Left lobe of liver (tissue), 2 donors: ENCODE data around the gene PICK1. TPM values are rescaled to one million over a fixed set of nuclear protein-coding genes. Genes with fewer than 3 reads are reported as not detected.
"Not testable (repeated sequence)": the region's sequence is repeated elsewhere in the genome, so short reads cannot be mapped to it uniquely, and the experiment has no call there.

Source experiments
- ATAC-seq: fragments of 200-7000 bp; cut with Tn5 transposase; one replicate; pipeline ENCODE4 v1.9.1; 2020; ENCODE audit warnings: mild to moderate bottlenecking, moderate library complexity
- DNase-seq: peaks from one replicate; pipeline ENCODE4 v3.0.0-alpha.2; 2020; ENCODE audit warnings: low spot score
- total RNA-seq: library from RNA; stranded (reverse); gene quantifications from one replicate; pipeline ENCODE4 v1.2.1, GENCODE V29; 2021
- donor health status: DM: no; HTN: no; CAD: no; lungs with moderate emphysema.
- donor health status: DM: no; HTN: yes; CAD: no.

PICK1 gene
- total RNA-seq, 1 donor from 2014 or later, result 16.8 TPM

DNA sequence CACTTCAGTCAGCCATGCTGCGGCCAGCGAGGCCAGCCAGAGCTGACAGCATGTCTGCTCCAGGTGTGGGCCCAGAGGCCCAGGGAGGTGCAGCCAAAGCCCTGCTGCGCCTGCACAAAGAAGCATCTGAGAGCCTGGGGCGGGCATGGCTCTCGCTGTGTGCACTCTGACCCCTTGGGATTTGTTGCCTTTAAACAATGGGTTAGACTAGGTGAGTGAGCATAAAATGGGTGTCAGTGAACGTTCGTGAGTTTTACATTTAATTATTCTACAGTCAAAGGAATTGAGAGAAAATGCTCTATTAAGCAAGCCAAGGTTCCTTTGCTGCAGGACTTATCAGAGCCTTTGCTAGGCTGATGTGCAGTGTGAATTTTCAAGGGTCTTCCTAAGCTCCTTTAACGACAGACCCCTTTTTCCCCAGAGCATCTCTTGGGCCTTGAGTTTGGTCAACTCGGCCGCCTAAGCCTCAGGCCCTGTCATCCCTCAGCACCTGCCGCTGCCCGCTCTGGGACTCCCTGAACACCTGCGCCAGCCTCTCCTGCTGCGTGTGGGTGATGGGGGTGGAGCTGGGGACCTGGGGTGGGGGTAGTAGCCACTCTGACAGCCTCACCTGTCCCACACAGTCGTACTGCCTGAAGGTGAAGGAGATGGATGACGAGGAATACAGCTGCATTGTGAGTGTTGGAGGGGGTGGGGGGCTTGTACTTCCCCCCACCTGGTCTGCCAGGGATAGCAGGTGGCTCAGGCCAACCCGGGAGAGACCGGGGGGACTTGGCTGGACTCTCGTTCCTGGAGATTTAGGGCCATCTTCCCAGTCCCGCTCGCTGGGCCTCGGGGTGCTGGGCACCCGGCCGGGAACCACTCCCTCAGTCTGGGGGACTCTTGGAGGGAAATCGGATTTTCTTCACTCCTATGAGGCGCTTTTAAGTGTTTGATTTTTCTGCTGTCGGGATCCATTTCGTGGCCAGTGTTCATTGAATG lies 16.2 kb downstream of the PICK1 start:
- ATAC-seq, result no peak
- no peak for DNase-seq

DNA sequence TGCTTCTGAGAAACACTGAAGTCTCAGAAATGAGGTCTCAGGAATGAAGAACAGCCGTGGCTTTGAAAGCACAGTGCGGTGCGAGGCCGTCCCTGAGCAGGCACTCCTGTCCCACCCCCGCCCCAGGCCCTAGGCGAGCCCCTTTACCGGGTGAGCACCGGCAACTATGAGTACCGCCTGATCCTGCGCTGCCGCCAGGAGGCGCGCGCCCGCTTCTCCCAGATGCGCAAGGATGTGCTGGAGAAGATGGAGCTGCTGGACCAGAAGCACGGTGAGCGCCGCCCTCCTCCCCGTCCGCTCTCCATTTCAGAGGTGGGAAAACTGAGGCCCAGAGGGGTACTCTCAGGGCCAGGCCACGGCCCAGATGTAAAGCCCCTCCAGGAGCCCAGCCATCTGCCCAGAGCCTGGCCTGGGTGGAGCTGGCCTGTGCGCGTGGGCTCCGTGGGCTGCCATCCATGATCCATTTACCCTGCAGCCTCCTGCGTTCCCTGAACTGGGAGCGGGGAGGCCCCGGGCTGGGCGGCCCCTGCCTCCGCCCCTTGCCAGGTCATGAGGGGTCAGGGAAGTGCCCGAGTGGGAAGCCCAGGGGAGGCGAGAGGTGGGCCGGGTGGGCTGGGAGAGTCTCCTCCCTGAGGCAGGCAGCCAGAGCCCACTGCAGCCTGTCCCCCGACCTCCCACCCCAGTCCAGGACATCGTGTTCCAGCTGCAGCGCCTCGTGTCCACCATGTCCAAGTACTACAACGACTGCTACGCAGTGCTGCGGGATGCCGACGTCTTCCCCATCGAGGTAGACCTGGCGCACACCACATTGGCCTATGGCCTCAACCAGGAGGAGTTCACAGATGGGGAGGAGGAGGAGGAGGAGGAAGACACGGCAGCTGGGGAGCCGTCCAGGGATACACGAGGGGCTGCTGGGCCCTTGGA lies 17.2 kb downstream of the PICK1 start:
- ATAC-seq (no peak), DNase-seq (no peak)

DNA sequence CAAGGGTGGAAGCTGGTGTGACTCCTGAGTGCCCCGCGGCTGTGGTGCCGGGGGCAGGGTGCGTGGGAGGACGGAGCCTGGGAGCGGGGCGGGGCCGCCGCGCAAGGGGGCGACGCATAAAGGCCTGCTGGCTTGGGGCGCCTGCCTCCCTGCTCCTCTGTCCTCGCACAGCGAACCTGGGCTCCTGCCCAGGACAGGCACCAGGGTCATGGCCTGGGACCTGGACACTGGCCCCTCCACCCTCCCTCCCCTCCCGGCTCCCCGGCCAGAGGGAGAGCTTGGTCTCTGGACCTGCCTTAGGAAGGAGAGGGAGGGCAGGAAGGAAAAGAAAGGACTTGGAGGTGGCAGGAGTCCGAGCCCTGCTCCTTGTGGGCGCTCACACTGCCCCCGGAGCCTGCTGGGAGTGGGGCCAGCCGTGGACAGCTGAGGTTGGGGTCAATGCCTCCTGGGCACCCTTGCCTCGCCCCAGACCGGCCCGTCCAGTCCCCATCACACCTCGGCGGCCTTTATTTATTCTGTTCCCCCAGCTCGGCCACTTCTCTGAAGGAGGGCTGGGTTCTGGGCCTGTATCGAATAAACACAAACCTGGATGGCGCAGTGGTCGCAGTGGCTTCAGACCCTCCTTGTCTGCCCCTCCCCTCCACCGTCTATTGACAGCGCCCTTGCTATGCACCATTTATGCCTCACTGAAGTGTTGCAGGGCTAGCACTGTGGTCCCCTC lies 18.1 kb downstream of the PICK1 start:
- ATAC-seq, result peak; percentile 95

DNA sequence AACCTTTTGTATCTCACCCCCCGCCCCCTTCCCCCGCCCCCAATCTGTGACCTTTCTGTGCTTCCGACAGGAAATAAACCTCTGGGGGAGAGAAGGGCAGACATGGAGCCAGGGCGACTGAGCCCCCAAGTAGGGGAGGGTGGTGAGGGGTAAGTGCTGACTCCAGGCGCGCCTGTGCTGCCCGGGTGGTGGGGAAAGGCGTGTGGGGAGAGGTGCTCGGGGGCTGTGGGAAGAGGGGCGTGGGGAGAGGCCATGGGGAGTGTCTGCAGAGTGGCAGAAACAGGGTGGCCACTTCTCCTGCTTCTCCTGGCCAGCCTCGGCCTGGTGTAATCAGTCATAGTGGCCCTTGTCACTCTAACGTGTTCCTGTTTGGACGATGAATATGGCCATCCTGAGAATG lies 18.8 kb downstream of the PICK1 start:
- DNase-seq, result no peak
- no peak for ATAC-seq

More for the DNA sequence above, 18.1 kb downstream of the PICK1 start:
- DNase-seq, result peak; percentile 80

DNA sequence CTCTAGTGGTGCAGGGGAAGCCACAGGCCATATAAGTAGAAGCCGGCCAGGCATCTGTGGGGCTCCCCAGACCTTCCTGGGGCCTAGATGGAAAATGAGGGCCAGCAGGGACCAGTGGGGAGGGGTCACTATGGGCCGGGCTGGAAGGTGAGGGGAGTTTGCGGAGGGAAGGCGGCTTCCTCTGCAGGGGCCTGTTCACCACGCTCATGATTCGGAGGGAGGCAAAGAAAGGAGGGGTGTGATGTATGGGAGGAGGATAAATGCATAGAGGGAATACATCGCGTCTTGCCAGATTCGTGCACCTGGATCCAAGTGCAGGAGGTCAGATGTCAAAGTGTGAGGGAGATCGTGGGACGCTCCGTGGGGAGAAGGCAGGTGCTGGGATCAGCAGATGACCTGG lies 19.9 kb downstream of the PICK1 start:
- DNase-seq (no peak), ATAC-seq (no peak)

DNA sequence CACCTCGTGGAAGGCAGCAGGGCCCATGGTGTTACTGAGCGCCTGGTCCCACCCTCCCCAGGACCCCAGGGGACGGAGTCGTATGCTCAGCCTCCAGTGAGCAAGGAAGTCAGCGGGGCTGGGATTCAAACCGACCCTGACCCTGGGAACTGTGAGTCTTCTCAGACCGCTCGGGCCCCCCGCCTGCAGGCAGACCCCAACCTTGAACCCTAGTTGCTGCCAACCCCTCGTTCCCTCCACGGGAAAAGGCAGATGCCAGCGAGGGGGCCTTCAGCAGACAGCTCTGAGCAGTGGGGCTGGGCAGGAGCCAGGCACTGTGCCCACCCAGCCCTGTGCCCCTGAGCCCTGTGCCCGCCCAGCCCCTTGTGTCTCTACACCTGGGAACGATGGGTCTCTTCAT lies 20.4 kb downstream of the PICK1 start:
- DNase-seq (no peak), ATAC-seq (no peak)

DNA sequence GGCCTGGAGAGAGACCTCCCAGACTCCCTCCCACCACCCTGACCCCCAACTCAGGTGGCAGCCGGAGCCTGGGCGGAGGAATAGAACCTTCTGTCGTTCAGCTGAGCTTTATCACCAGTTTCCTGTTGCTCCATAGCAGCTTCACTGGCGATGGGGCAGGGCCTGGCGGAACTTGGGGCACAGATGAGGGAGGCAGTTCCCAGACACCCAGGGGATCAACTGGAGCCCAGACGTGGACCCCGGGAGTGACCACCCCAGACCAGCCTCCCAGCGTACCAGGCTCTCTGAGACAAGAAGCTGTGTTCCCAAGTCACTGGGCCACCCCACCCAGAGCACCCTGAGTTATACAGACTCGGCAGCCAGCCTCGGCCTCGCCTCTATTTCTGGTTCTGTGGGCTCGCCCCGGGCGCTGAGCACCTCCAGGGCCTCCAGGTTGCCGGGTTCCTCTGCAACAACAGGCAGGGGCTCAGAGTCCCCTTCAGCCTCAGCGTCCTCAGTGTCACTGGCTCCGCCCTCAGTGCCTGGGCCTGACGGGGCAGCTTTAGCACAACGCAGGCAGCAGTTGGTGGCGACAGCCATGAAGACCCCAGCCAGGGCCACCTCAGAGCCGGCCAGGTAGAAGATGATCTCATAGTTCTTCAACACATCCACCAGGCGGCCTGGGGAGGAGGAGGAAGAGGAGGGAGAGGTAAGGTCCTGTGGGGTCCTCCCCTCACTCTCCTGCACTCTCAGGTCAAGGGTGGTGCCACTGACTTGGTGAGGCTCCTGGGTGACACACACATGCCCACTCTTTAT lies 21.0 kb downstream of the PICK1 start:
- ATAC-seq (no peak), DNase-seq (no peak)

DNA sequence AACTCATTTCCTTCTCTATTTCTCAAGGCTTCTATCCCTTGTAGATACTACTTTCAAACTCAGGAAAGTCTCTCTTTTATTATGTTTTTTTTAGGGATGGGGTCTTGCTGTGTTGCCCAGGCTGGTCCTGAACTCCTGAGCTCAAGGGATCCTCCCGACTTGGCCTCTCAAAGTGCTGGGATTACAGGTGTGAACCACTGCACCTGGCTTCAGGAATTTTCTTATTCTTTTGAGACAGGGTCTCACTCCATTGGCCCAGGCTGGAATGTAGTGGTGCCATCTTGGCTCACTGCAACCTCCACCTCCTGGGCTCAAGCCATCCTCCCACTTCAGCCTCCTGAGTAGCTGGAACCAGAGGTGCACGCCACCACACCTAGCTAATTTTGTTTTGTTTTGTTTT lies 22.0 kb downstream of the PICK1 start:
- not testable (repeated sequence) for DNase-seq, ATAC-seq

DNA sequence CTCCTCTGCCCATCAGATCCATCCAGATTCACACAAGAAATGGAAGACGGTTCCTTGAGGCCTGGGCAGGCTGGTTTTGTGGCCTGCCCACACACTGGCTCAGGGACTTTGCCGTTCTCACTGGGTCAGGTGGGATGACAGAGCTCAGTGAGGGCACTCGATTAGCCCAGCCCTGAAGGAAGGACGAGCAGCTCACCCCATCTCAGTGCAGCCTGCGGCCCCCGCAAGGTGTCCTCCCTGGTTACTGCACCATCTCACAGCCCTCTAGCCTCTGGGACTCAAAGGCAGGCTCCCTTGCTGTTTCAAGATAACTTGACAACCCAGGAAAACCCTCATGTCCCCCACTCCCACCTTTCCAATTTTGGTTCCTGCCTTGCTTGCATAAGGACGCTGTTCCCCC lies 22.6 kb downstream of the PICK1 start:
- ATAC-seq (no peak), DNase-seq (no peak)

DNA sequence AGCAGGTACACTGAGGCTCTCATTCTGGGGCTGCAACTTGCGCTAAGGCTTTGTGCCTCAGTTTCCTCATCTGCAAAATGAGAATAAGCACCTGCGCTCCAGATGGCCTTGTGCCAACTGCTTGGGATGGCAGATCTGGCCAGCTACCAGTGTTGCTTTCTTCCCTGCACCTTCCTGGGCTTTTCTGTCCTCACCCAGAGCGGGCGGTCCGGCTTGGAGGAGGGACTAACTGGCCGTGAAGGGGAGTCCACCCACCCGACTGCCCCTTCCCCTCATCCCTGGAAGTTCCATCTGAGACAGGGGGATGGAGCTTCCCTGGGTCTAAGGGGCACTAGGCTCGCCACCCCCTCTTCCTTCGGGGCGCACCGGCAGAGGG lies 23.3 kb downstream of the PICK1 start:
- no peak for ATAC-seq

DNA sequence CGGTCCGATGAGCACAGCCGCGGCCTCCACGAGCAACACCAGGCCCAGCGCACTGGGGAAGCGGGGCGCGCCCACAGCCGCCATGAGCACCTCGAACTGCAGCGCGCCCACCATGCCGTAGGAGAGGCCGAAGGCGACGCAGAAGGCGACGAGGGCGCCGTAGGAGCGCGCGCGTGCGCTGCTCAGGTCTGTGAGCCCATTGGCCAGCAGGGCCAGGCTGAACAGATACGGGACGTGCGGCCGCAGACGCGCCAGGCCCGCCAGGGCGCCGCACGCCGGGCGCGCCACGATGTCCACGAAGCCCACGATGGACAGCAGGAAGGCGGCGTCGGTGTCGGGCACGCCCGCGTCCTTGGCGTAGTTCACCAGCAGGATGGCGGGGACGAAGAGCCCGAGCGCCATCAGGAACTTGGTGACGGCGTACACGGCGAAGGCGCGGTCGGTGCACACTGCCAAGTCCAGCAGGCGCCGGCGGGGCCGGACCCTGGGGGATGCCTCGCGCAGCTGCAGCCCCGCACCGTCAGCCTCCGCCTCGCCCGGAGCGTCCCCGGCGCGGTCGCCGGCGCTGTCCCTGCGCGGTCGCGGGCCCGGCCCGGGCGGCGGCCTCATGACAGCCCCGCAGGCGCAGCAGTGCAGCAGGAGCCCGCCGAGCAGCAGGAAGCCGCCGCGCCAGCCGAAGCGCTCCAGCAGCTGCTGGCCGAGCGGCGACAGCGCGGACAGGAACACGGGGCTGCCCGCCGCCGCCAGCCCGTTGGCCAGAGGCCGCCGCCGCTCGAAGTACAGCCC lies 23.8 kb downstream of the PICK1 start:
- DNase-seq (no peak), ATAC-seq (peak; percentile 68)

More for the DNA sequence above, 23.3 kb downstream of the PICK1 start:
- no peak for DNase-seq

DNA sequence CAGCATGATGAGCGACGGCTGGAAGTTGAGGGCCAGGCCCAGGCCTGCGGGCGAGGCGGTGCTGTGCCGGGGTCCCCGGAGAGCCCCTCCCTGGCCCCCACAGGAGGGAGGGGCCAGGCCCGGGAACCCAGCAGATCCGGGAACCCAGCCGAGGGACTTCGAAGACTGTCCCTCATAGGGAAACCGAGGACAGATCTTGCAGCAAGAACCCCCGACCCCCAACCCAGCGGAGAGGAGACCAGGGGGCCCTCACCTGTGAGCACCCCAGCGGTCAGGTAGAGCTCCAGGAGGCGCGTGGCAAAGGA lies 24.4 kb downstream of the PICK1 start:
- ATAC-seq (no peak), DNase-seq (no peak)

DNA sequence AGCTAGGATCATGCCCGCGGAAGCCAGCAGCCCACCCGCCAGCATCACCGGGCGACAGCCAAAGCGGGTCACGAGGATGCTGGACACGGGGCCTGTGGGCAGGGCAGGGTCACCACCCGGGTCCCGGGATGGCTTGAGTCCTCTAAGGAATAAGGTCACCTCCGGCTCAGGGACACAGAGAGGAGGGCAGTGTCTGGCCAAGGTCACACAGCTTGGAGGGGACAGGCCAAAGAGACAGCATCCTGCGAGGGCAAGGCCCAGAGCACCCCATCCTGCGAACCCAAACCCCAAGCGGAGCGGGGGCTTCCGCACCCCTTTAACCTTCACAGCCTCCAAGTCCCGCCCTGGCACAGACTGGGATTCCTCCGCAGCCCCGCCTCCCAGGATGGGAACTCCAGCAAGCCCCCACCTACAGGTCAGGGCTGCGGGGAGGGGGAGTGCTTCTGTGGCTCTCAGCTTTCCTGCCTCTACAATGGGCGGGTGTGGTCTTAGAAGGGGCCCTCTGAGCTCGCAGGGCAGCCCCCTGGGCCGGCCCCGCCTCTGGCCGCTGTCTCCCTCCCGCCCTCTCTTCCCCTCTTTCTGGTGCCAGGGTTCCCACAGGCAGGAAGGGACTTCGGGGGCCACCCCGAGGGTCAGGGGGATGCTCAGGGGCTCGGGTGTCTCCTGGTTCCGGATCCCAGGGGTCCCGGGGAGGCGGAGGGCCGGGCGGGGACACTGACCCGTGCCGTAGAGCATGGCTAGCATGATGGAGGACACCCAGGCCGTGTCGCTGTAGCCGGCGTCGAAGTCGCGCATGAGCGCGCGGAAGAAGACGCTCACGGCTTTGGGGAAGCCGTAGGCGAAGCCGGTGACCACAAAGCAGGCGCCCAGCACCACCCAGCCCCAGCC lies 25.0 kb downstream of the PICK1 start:
- ATAC-seq (no peak), DNase-seq (no peak)

DNA sequence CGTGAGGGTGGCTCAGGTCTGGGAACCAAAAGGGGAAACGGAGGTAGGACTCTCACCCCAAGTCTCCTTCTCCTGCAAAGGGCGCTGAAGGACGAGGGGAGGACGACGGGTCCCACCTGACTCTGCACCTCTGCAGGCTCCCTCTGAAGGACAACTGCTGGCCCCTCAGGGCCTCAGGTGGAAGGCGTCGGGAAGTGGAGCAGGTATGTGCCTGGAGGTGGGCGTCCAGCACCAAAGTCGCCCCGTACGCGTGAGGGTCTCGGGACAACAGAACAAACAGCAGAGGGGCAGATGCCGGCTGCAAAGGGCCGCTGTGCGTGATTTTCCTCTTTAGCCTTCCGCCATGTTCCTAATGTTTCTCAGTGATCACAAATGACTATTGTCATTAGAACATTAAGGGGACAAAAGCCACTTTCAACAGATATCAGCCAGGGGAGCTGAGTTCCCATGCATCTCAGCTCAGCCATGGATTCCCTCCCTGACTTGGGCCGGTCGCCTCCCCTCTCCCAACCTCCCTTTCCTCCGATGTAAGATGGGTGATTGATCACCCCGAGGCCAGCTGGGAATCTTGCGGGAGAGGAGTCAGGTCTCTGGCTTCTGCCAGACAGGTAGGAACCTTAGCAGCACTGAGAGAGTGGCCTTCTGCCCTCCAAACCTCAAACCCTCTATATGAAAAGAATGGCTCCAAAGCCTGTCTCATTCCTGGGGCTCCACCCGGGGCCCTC lies 25.9 kb downstream of the PICK1 start:
- no peak for DNase-seq
- ATAC-seq, result no peak

DNA sequence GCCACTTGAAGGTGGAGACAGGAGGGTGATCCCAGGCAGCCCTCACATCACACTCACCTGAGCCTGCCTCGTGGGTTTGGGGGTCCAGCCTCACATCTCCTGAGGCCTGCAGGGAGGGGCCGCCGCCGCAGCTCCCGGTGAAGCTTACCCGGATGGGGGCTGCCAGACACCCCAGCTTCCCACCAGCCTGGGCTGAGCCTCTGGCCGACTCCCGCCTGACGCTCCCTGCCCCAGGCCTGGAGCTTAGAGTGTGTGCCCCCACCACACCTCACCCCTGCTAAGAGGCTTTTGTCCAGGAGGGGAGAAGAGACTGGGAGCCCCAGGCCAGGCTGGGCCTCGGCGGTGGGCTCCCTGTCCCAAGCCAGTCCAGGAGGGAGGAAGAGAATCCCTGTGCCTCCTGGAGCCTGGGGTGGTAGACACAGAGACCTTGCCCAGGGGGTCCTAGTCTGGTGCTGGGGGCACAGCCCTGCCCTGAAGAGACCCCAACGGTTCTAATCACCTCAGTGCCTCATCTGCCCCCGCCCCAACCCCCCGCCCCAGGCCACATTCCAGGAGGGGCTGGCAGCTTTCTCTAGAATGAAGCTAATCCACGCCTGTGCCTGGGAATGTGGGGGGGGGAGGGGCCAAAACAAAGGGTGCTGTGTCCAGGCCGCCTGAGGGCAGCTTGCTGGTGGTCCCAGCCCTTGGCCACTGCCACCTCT lies 26.9 kb downstream of the PICK1 start, which contains the start of gene SLC16A8:
TSS of gene SLC16A8 (minus strand) at position 254 of the 701 bp plus-strand sequence. CDS start 1,311 bp downstream, outside the sequence.
- DNase-seq, result no peak
- no peak for ATAC-seq

DNA sequence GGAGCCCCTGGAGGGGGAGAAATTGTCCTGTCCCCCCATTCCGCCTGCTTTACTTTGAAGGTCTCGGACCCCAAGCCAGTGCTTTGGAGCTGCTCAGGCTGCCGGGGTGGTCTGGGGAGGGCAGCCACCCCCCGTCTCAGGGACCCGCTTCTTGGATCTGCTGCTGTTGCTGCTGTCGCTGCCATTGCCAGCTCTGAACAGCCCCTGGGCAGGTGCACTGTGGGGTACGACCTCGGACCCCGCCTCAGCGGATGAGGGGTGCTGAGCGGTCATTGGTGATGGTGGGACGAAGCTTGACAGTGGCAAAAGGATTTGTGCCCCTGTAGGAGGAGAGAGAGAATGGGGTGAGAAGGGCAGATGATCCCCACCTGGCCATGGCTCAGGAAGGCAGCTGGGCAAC lies 27.9 kb downstream of the PICK1 start:
- ATAC-seq (no peak), DNase-seq (no peak)

DNA sequence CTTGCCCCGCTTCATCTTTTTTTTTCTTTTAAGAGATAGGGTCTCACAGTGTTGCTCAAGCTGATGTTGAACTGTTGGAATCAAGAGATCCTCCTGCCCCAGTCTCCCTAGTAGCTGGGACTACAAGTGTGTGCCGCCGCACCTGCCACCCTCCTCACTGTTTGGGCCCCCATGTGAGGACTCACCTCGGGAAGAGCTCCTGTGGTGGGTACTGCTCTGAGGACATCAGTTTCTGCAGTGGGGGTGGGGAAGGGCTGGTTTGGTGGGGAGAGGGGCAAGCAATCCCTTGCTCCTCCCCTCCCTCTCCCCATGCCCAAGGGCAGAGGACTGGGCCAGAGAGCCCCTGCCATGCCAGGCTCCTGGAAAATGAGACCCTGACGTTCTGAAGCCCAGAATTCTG lies 28.3 kb downstream of the PICK1 start:
- no peak for ATAC-seq
- DNase-seq, result no peak
